GM19397 (cell line): ENCODE measurements around the gene C1orf94.
"Not testable (repeated sequence)": the region's sequence is repeated elsewhere in the genome, so short reads cannot be mapped to it uniquely, and the experiment has no call there.

Experiments
- ATAC-seq: cut with Tn5 transposase; IDR thresholded peaks from one replicate; pipeline ENCODE4 v1.9.1; 2021; ENCODE audit warnings: mild to moderate bottlenecking, moderate library complexity; ENCODE audit not compliant: unreplicated experiment

Gene C1orf94

DNA sequence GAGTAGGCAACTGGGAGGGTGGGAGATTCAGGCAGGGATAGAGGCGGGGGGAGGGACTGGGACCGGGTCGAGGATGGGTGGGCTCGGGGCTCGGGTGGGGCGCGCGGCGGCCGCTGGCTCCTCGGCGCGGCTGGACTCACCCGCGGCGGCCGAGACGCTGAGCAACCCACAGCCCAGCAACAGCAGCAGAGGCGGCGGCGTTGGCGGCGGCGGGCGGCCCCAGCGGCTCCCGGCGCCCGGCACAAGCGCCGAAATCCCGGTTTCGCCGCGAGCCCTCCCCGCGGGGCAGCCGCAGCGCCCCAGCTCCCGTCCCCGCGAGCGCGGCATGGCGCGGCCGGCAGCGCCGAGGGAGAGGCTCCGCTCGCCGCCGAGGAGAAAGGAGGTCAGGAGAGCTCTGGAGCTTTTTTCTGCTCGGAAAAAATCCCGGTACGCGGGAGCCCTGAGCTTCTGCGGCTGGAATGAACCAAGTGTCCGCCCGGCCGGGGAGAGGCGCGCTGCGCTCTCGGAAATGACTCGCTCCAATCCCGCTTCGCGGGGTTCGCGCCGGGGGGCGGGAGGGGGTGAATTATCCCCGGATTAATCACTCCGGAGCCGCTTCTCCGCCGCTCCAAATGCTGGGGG lies 11.8 kb upstream of the C1orf94 start, which contains the start of gene CSMD2:
TSS of gene CSMD2 (minus strand) at position 460 of the 621 bp plus-strand sequence. CDS start at position 327, 133 bp downstream.
- ATAC-seq, result no peak

DNA sequence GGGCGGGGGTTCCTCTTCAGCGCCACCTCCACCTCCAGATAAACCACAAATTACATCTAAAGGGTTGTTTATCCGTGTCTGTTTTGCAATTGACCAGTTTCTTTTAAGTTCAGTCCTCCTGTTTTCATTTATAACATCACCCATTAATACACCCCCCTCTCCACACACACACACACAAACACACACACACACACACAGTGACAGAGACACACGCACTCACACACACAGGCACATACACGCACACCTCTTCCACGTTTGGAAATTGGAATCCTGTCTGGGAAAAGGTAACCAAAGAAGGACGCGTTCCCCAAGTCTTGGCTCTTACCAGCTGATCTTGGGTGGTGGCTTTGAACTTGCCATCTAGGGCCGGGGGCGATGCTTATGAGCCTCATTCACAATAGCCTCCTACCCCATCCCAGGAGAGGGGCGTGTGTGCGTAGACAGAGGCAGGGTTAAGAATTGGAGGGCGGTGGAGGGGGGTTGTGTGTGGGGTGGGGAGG lies 11.2 kb upstream of the C1orf94 start:
- no peak for ATAC-seq

- ATAC-seq, result no peak
Measured at GRCh38 chr1:34166191-34166624, 10.5 kb upstream of the C1orf94 start.

DNA sequence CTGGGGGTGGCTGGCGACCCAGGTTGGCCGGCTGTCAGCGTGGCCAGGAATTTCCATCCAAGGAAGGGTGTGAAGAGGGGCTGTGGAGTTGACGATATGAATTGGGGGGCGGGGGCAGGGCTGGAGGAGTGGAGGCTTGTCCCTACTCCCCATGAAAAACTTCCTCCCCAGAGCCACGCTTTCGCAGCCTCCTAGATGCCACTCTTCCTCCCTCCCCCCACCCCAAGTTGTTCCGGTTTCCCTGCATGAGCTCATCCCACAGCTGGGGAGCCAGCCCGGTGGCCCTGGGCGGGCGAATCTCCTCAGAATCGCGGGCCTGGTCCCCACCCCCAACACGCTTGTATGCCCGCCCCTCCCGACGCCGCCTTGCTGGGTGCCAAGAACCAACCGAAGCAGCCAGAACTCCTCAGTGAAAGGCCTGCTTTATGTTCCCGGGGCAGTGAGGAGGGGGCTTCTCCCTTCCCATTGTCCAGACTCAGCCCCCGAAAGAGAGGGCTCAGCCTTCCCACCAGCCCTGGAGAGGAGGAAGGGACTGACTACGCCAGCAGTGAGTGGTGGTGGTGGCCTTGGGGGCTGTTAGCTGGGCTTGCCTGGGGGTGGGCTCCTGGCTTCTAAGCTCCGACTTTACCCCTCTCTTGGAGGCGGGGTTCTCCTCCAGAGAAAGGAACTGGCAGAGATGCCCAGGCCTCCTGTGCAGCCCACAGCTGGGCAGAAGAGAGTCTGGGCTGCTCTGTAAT lies 9.9 kb upstream of the C1orf94 start:
- no peak for ATAC-seq

- no peak for ATAC-seq
Measured at GRCh38 chr1:34167389-34167788, 9.3 kb upstream of the C1orf94 start.

- no peak for ATAC-seq
Measured at GRCh38 chr1:34175744-34176143, 963 bp upstream of the C1orf94 start.

DNA sequence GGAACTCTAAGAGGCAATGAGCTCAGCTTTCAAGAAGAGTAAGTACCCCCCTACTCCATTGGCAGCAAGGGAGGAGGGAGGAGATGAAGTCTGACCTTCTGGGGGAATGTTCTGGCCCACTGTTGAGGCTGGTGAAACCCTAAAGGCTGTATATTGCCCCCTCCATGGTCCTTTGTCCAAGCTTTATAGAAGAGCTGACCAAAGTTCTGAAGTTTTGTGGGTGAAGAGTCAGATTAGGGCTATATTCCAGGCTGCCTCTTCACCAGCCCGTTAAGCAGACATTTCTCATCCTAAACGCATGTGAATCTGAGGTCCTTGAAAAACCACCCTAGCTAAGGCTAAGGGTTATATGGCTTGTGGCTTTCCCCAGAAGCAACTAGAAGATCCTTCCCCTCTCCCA lies 1.4 kb downstream of the C1orf94 start:
- no peak for ATAC-seq

DNA sequence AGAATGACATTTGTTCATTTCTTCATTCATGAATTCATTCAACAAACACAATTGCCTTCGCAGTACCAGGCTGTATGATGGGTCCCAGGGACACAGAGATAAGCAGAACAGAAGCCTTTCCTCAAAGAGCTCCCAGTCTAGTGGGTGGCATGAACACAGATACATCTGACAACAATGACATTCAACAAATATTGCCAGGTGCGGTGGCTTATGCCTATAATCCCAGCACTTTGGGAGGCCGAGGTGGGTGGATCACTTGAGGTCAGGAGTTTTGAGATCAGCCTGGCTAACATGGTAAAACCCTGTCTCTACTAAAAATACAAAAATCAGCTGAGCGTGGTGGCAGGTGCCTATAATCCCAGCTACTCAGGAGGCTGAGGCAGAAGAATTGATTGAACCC lies 6.7 kb downstream of the C1orf94 start:
- not testable (repeated sequence) for ATAC-seq

GRCh38 chr1:34186741-34187494 lies 10.2 kb downstream of the C1orf94 start:
- no peak for ATAC-seq

DNA sequence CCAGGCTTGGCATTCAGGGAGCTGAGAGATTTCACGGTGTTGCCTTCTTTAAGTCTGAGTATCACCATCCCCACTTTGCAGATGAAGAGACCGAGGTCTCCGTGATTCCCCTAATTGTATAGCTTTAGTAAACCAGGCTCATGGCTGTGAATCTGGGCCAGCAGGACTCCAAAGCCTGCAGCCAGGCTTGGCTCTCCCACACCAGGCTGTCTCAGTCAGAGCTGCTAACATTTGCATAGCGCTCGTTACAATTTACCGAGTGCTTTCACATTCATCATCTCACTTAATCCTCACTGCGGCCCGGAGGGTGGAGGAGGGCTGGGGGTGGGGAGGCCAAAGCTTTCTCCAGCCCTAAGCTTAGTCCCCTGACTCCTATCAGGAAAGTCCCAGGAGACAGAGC lies 11.7 kb downstream of the C1orf94 start:
- ATAC-seq, result no peak

GRCh38 chr1:34188985-34189384 lies 12.3 kb downstream of the C1orf94 start:
- ATAC-seq, result no peak

- no peak for ATAC-seq
Measured at GRCh38 chr1:34190692-34191091, 14.0 kb downstream of the C1orf94 start.

DNA sequence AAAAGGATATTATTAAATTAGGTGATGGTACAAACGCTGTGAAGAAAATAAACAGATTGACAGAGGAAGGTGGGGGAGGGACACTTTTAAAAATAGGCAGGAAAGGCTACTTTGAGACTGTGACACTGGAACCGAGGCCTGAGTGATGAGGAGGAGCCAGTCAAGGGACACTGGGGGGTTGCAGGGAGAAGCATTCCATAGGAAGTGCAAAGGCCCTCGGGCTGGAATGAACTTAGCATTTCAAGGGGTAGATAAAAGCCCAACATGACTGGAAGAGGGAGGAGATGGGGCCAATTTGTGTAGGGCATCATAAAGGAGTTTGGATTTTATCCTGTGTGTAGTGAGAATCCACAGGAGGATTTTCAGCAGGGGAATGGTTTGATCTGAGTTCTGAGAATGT lies 15.9 kb downstream of the C1orf94 start:
- ATAC-seq, result no peak

DNA sequence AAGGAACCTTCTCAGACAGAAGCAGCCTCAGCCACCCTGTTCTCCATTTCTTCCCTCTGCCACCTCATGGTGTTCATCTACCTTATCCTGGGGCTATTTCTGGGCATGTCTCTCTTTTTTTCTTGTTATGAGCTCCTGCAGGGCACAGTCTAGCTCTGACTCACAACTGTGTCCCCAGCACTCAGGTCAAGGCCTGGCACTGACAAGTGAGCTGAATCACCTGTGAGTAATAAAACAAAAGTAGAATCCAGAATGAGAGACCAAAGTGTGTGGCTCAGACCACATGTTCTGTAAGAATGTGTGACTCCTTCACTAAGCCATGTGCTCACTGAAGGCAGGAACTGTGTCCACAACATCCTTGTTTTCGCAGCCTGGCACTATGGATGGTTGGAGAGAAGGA lies 23.2 kb downstream of the C1orf94 start:
- ATAC-seq, result no peak

GRCh38 chr1:34212673-34213072 lies 36.0 kb downstream of the C1orf94 start:
- no peak for ATAC-seq

- no peak for ATAC-seq
Measured at GRCh38 chr1:34213956-34214355, 37.2 kb downstream of the C1orf94 start.

GRCh38 chr1:34231441-34231840 lies 54.7 kb downstream of the C1orf94 start:
- no peak for ATAC-seq

DNA sequence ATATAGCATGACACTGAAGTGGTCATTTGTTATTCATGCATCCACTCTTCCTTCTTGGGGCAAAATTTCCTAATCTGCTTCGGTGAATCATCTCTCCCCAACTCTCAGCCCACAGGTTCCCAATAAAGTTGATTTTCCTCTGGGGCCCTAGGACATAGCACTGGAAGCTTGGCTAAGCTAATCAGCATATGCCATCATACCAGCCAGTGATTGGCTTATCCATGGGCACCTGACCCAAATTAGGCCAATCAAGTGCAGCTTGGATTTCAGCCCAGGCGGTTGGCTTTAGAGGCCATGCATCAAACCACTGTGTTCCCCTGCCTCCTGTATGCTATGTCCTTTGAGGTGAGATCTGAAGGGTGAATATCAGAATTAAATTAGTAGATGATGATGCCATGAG lies 58.9 kb downstream of the C1orf94 start:
- no peak for ATAC-seq

DNA sequence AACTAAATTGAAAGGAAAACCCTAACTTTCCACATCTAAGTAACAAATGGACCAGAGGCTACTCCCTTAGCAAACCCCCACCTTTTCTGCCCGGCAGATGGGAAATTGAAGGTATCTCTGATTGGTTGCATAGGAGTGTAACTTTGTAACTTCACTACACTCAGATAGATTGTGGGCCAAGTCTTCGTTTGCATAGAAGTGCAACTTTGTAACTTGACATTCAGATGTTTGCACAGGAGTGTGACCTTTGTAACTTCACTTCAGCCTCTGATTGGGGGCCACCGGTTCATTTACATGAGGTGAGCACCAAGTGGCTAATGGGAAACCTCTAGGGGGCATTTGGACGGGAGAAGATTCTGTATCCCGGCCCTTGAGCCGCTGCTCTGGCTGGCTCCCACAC lies 59.4 kb downstream of the C1orf94 start:
- no peak for ATAC-seq

DNA sequence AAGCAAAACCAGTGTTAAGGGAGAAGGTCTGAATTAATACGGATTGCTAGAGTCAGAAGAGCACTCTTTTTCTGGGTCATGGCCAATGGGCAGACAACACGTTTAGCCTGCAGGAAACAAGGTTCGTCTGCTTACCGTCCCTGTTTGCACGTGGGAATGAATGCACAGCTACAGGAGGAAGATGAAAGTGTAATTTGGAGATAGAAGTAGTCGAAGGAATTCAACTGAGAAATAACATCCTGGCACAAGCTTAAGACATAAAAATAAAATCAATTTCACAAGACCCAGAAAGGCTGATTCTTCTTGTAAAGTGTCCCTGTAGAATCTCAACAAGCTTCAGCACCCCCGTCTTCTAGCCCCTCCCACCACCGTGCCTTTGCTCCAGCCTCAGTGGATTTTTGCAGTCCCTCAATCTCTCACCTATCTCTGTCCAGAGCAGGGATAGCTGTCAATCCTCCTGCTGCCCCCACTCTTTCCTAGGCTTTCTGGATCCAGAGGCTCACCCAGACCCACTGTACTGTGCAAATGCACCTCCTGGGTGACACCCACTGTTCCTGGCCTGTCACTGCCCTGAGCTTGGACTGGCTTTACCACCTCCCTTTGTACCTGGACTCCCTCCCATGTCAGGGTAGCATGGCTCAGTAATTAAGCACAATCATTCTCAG lies 60.6 kb downstream of the C1orf94 start:
- ATAC-seq, result no peak

DNA sequence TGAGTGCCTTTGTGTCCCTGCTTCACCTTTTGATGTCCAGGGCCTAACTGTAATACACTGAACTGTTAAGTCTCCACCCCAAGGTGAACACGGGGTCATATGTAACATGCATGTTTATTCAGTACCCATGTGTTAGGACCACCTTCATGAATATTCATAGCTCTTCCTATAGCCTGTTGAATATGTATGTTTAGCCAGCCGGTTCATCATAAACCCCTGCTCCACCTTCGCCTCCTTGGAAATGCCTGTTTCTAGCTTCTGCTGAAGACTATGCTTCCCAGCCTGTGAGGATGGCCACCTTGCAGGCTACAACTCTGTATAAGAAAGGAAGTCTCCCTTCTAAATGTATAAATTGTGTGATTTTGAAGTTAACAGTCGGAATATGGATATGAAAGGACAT lies 69.3 kb downstream of the C1orf94 start:
- no peak for ATAC-seq
